ENCODE data around the gene SRMS.

Gene SRMS

GRCh38 chr20:63544241-63544957 is 3.1 kb downstream of the SRMS start:
- TF ChIP-seq CTCF (IDR thresholded peaks at IDR 0.05; ENCODE audit: low read depth, low read length), result no peak
- no peak for DNase-seq (ENCODE audit: extremely low read depth, low read depth)

- no peak for TF ChIP-seq CTCF (IDR thresholded peaks at IDR 0.05; ENCODE audit: low read depth, low read length)
- no peak for DNase-seq (ENCODE audit: extremely low read depth, low read depth)
These were observed 3.8 kb downstream of the SRMS start for GRCh38 chr20:63543733-63544132.

GRCh38 chr20:63543131-63543530 is 4.4 kb downstream of the SRMS start:
- no peak for TF ChIP-seq CTCF (IDR thresholded peaks at IDR 0.05; ENCODE audit: low read depth, low read length)
- no peak for DNase-seq (ENCODE audit: extremely low read depth, low read depth)

- no peak for DNase-seq (ENCODE audit: extremely low read depth, low read depth)
- TF ChIP-seq CTCF (IDR thresholded peaks at IDR 0.05; ENCODE audit: low read depth, low read length), result no peak
These were observed 4.9 kb downstream of the SRMS start for GRCh38 chr20:63542696-63543095.

- no peak for TF ChIP-seq CTCF (IDR thresholded peaks at IDR 0.05; ENCODE audit: low read depth, low read length)
These were observed 5.5 kb downstream of the SRMS start for GRCh38 chr20:63542031-63542559.

GRCh38 chr20:63541371-63541770 is 6.2 kb downstream of the SRMS start:
- DNase-seq (ENCODE audit: extremely low read depth, low read depth), result no peak
- TF ChIP-seq CTCF (IDR thresholded peaks at IDR 0.05; ENCODE audit: low read depth, low read length), result no peak

More at GRCh38 chr20:63542031-63542559, 5.5 kb downstream of the SRMS start:
- no peak for DNase-seq (ENCODE audit: extremely low read depth, low read depth)

- no peak for TF ChIP-seq CTCF (IDR thresholded peaks at IDR 0.05; ENCODE audit: low read depth, low read length)
- DNase-seq (ENCODE audit: extremely low read depth, low read depth), result no peak
These were observed 6.9 kb downstream of the SRMS start for GRCh38 chr20:63540417-63541186.
